HG03103 (cell line): Measurements from ENCODE around the gene LPAR1.

Experiments
- ATAC-seq: cut with Tn5 transposase; IDR thresholded peaks from one replicate; pipeline ENCODE4 v1.9.1; 2021; ENCODE audit warnings: low read depth; ENCODE audit not compliant: unreplicated experiment

Gene LPAR1

DNA sequence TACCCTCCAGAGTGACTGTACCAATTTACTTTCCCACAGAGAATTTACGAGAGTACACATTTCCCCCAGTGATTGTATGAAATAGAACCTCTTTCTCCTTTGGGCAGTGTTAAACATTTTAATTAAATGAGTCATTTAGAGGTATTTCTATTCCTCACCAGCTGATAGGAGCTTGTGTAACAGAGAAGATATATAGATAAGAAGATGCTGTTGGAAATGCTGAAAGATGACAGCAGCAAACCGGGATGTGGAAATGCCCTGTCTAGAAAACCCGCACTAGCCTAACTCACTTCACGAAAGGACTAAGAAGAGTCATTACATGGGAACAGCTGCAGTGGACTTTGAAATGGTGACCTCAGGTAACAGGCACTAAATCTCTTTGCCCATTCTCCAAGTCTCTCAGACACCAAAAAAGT is 68.3 kb downstream of the LPAR1 start:
- ATAC-seq, result no peak

DNA sequence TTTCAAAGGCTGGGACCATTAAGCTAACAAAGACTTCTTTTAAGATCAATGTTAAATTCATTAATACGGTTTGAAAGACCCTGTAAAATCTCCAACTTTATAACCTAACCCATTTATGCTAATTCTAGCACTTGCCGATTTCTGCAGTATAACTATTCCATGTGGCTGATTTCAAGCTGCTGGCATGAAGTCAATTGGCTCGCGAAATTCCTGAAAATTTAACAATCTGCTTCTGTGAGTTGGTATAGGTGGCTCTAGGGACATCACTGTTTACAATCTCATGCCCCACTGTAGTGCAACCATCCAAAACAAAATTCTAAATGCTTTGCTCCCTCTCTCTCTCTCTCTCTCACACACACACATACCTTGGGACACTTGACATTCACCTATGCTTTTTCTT is 70.2 kb downstream of the LPAR1 start:
- no peak for ATAC-seq

DNA sequence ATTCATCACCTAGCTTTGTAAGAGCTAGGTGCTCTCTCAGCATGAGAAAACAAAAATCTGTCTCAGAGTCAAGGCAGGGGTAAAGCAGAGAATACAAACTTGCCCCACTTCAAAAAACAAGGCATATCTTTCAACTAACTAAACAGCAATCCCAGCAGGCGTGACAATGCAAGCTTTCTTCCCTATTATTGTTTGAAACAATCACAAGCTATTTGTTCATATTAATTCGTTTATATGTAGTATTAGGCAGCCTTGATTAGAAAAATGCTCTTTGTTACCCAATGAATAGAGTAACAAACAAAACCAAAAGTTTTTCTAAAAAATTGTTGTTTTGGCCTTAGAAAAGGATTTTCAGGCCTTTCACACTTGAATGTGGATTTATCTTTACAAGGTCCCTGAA is 71.1 kb downstream of the LPAR1 start:
- ATAC-seq, result no peak

DNA sequence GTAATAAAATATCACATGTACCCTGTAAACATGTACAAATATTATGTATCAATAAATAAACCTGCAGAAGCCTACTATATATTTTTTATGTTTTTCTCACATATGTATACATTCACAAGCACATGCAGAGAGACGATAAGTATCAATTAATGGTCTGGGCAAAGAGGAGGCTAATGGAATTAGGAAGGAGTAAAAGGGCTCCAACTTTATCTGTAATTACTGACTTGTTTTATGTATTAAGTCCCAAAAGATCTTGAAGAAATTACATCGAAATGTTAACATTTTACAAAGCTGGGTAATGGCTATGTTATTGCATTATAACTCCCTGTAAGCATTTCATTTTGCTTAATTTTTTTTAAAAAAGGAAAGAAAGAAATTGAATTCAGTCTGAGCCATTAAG is 78.0 kb downstream of the LPAR1 start:
- no peak for ATAC-seq

DNA sequence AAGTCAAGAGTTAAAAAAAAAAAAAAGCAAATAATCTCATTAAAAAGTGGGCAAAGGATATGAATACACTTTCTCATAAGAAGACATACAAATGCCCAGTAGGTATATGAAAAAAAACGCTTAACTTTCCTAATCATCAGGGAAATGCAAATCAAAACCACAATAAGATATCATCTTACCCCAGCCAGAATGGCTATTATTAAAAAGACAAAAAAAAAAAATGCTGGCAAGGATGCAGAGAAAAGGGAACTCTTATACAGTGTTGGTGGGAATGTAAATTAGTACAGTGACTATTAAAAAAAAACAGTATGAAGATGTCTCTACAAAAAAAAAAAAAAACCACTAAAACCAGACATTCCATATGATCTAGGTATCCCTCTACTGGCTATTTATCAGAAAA is 79.4 kb downstream of the LPAR1 start:
- ATAC-seq, result no peak

DNA sequence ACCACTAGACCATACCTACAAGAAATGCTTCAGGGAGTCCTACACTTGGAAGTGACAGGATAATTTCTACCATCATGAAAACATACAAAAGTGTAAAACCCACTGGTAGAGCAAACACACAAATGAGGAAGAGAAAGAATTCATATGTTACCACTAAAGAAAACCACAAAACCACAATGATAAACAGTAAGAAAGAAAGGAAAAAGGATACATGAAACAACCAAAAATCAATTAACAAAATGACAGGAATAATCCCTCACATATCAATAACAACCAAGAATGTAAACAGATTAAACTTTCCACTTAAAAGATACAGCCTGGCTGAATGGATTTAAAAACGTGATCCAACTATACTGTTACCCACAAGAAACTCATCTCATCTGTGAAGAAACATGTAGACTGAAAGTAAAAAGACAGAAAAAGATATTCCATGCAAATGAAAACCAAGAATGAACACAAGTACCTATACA is 83.4 kb downstream of the LPAR1 start:
- peak; percentile 63 for ATAC-seq

DNA sequence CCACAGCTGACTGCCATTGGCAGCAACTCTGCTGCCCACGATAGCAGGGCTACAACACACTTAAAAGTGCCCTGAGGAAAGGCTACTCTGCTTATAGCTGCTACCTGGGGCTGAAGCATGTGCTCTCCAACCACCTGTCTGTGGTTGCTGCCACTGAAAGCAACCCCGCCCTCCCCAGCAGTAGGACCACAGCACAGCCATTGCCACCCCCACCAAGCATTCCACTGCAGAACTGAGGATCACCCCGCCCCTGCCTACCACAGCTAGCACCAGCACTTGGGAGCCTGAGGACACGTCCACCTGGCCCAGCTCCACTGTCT is 85.8 kb downstream of the LPAR1 start:
- no peak for ATAC-seq

DNA sequence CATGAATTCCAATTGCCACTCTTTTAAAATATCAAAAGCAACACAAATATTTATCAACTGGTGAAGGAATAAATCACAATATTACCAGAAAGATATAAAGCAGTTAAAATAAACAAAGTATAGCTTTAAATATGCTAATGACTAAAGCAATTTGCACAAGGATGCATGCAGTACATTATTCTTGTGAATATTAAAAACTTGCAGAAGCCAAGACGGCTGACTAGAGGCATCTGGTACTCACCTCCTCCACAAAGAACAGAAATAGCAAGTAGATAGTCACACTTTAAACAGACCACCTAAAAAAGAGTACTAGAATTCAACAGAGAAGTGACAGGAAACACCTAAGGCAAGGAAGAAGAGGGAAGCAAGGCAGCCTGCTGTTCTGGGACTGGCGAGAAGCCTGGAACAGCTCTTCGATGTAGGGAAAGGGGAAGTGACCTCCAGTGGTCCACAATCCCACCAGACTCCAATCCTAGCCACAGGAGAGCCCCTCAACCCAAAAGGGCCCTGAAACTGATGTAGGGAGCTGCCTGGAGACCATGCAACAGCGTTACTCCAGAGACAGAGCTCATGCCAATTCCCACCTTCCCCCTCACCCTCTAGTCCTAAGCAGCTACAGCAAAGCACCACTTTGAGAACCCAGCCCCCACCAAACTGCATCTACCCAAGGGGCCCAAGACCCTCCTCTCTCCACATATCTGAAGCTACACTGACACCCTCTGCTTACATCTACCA is 86.3 kb downstream of the LPAR1 start:
- ATAC-seq, result no peak

DNA sequence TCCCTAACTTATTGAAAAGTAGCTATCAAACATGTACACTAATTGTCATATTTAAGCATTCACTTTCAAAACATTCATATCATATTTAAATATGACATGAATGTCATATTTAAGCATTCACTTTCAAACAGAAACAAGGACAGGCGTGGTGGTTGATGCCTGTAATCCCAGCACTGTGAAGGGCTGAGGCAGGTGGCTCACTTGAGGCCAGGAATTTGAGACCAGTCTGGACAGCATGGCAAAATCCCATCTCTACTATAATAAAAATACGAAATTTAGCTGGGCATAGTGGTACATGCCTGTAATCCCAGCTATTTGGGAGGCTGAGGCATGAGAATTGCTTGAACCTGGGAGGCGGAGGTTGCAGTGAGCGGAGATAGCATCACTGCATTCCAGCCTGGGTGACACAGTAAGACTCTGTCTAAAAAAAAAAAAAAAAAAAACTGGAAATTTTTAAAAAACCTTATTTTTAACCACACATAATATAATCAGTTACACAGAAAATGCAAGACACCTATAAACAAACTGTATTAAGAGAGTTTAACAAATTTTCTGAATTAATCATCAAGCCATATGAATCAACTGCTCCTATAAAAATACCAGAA is 88.1 kb downstream of the LPAR1 start:
- no peak for ATAC-seq

DNA sequence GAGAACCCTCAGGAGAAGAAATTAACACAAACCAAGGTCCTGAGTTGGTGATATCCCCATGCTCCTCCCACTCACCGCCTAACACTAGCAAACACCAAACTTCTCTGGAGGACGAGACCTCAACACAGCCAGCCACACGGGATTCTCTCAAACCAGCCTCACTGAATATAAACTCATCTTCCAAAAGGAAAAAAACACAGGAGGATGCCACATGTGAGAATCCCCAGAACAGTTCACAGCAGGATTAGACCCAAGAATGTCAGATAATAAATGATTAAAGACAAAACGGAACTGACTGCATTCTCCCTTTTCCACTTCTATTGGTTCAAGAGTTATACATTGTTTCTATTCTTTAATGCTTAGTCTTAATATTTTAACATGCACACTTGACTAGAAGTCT is 89.2 kb downstream of the LPAR1 start:
- no peak for ATAC-seq

DNA sequence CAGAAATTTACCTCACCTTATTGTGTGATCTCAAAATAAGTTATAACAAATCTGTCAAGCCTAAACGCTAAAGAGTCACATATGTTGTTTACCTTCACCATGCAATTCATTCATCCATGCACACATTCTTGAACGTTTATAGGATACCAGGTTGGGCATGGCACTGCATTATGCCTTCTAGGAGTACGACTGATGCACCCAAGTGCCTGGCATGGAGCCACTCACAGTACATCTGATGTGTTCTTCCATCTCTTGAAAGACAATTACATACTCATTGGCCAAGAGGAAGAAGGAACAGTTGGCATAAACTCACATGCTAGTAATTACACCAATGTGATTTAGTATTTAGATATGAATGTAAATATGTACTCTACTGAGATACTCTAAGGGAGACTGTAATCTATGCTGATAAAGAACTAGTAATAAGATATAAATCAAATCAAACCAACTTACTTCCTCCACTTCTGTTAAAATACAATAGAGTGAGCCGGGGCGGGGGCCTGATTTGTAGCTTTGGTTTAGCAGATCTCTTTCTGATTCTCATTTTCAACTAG is 90.7 kb downstream of the LPAR1 start:
- no peak for ATAC-seq

DNA sequence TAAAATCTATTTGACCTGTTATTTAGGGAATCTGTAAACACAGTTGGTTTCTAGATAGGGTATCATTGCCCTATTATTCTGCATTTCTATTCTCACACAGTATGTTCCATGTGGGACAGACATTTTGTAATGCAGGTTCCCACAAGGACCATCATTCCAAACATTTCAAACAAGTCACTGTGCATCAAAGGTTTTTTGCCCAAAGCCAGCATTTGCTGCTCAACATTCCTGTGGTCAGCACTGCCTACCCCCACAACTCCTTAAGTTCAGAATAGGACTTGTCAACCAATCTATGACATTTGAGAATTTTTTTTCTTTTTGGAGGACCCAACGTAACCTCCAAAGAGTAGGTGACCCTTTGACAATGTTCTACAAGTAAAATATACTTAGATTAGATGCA is 95.7 kb downstream of the LPAR1 start:
- ATAC-seq, result no peak

DNA sequence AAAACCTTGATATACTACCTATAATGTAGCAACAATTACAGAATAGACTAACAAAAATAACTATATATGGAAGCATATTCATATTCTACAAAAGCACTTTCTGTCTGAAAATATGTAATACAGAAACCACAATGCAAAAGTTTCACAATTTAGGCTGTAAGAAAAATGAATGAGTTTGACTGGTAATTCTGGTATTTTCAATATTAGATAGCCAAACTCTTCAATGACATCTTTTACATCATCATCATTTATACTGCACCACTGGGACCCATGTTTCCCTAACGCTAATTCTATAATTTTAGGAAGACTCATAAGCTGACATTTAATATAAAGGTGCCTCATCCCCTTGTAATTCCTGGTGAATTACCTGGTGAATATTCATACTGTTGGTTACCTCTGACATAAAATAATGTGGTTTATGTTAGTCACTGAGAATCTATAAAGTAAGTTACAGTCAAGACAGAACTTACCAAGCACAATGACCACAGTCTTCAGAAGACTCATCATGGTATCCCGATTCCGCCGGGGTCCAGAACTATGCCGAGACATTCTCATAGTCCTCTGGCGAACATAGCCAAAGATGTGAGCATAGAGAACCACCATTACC is 97.2 kb downstream of the LPAR1 start:
- no peak for ATAC-seq

DNA sequence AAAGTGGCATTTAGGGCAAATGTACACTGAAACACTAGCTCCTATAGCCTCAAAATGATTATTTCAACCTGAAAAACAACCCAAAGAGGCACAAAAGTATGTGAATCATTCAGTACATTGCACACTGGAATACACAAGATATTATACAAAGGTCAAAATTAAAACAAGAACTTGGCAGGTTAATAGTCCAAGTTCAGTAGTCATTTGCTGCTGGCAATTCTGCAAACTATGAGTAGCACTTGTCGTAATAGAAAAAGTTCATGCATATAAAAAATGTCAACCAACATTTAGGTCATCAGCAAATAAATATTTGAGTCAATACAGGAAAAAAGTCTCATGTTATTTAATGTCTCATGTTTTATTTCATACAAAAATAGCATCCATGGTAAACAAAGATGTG is 98.7 kb downstream of the LPAR1 start:
- ATAC-seq, result no peak

DNA sequence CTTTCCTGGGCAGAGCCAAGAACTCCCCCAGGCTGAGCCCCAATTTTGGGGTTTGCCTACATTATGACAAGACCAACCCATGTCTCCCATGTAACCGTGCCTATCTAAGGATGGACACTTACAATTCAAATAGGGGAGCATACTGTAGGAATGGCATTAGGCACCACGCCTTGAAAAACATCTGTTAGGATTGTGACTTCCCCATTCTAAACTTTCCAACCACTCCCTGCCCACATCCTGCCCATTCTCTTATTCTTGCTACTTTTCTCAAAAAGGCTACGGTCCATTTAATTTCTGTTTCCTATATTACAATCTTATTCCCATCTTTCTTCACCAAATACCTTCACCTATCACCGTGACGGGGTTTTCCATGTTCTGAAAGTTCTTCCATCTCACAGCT is 99.2 kb downstream of the LPAR1 start:
- no peak for ATAC-seq

DNA sequence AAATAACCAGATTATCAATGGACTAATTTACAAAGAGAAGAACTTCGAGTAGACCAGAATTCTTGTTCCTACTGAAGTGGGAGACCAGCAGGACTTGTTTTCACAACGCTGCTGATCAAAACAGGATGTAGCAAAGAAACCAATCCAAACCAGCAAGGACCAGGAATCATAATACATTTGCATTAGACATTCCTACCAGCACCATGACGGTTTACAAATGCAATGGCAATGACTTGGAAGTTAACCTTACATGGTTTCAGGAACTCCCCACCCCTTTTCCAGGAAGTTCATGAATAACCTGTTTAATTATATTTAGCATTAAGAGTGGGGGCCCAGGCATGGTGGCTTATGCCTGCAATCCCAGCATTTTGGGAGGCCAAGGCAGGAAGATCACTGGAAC is 100.0 kb downstream of the LPAR1 start:
- ATAC-seq, result no peak

DNA sequence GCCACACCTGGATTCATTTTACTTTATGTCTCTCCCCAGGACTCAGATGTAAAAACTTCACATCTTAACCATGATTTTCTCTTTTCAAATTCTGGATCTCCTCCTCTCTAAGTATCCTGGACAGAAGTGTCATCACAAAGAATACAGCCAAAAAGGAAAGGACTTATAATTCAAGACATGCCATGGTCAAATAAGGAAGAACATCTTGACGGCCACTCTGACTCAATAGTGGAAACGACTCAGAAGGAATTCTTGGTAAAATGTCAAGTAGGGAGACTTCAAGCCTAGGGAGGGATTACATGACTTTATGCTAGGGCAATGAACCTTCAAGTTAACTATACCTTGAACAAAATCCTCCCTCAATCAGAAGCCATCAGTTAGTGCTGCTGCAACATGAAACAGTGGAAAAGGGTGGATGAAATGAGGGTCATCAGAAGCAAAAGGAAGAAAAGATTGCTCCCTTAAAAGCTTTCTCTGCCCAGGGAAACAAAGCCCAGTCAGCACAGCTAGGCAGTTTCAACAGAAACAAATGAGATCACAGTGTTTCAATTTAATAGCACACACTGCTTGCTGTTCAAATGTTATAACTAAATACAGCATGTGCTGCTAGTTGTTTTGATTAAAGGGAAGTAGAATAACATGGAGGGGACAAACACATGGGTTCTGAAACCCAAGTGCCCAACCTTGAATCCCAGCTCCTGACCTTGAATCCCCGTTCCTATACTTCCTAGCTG is 101.4 kb downstream of the LPAR1 start:
- ATAC-seq, result no peak

DNA sequence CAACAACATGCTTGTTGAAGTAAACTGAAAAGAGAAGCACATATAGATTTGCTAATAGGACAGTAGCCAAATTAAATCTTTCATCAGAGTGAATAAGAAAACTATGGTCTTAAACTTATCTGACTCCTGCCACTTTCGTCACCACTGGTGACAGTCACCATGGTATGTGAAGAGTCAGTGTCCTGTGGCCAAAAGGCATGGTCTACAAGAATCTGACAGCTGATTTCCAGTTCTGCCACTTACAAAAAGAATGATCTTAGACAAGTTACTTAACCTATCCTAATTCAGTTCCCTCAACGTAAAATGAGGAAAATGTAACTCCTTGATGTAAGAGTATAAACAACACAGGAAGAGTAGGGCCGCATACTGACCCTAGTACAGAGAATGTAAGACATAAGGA is 102.0 kb downstream of the LPAR1 start:
- ATAC-seq, result no peak

DNA sequence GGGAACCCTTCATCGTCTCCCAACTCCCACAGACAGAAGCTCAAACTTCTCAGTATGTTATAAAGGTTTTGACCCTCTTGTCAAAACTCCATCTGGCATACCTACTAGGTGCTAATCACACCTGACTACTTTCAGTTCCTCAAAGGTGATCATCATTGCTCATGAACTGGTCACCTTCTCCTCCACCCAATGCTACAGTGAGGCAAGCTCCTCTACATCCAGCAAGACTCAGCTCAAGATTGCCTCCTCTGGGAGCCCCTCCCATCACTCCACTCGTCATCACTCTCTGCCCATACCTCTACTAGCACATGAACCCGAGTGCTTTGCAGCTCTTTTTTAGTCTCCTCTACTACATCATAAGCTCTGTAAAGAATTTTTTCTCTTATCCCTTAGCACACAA is 102.4 kb downstream of the LPAR1 start:
- ATAC-seq, result no peak

DNA sequence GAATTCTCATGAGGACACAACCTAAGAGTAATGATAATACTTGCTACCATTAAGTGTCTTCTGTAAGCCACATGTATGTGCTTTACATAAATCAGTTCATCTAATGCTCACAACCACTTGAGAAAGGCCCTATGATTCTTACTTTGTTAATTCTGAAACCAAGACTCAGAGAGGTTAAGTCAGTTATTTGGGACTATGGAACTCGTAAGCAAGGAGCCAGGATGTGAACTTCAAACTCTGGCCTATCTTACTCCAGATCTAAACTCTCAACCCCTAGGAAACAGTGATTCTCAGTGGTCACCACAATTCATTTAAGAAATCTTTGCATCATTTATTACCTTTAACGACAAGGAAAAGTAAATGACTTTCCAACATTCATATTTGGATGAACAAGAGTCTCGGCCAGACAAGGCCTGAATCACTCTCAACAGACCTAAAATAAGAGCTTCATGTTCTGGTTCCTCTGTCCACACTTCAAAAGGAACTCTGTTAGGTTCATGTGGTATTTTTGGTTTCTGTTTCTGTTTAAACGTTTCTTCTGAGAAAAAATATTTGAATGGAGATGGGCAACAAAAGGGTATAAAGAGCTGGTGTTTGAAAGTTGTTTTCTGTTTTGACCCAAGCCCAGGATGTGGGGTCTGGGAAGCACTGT is 104.8 kb downstream of the LPAR1 start:
- ATAC-seq, result peak; percentile 85

DNA sequence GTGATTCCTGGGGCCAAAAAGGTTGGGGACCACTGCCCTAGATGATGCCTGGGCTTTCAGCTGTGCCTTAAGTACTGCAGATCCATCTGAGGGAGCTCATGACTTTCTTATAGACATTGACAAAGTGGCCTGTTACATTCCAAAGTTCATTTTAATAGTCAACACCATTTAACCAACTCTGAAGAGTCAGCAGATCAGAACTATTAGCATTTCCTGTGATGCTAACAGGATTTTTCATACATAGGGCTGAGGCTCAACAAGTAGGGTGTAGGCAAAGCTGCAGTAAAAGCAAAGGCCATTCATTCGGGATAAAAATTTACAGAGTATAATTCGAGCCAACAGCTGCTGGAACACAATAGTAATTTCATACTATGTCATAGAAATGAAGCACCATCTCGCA is 105.4 kb downstream of the LPAR1 start:
- ATAC-seq, result no peak
